NCI-H345 (cell line): ENCODE data around the gene PIP5K1A.
"Not testable (repeated sequence)": the region's sequence is repeated elsewhere in the genome, so short reads cannot be mapped to it uniquely, and the experiment has no call there.

ENCODE experiments used
- DNase-seq: peaks from one replicate; lab custom pipeline; 2025; lab: John Stamatoyannopoulos, UW

PIP5K1A gene

GRCh38 chr1:151193304-151193703 lies 5.0 kb upstream of the PIP5K1A start:
- DNase-seq, result no peak

- no peak for DNase-seq
Measured at GRCh38 chr1:151193856-151194255, 4.5 kb upstream of the PIP5K1A start.

- DNase-seq, result not testable (repeated sequence)
Measured at GRCh38 chr1:151194894-151195594, 3.3 kb upstream of the PIP5K1A start.

GRCh38 chr1:151196292-151196800 lies 2.0 kb upstream of the PIP5K1A start:
- peak; percentile 94 for DNase-seq

GRCh38 chr1:151197863-151198253 lies 494 bp upstream of the PIP5K1A start:
- peak; percentile 79 for DNase-seq

GRCh38 chr1:151199873-151200581 lies 1.7 kb downstream of the PIP5K1A start:
- no peak for DNase-seq

GRCh38 chr1:151205381-151205965 lies 7.1 kb downstream of the PIP5K1A start:
- not testable (repeated sequence) for DNase-seq

- no peak for DNase-seq
Measured at GRCh38 chr1:151210830-151211229, 12.5 kb downstream of the PIP5K1A start.

- no peak for DNase-seq
Measured at GRCh38 chr1:151211972-151212705, 13.8 kb downstream of the PIP5K1A start.

- DNase-seq, result no peak
Measured at GRCh38 chr1:151213560-151213959, 15.2 kb downstream of the PIP5K1A start.

- DNase-seq, result no peak
Measured at GRCh38 chr1:151221616-151222015, 23.3 kb downstream of the PIP5K1A start.

GRCh38 chr1:151222130-151222529 lies 23.8 kb downstream of the PIP5K1A start:
- no peak for DNase-seq

- no peak for DNase-seq
Measured at GRCh38 chr1:151235235-151235634, 36.9 kb downstream of the PIP5K1A start.

- DNase-seq, result no peak
Measured at GRCh38 chr1:151237678-151238466, 39.5 kb downstream of the PIP5K1A start.

- no peak for DNase-seq
Measured at GRCh38 chr1:151238467-151238739, 40.1 kb downstream of the PIP5K1A start.

- no peak for DNase-seq
Measured at GRCh38 chr1:151242442-151242841, 44.1 kb downstream of the PIP5K1A start.

GRCh38 chr1:151243683-151244216 lies 45.4 kb downstream of the PIP5K1A start:
- DNase-seq, result no peak

GRCh38 chr1:151246786-151247185 lies 48.4 kb downstream of the PIP5K1A start:
- no peak for DNase-seq

GRCh38 chr1:151251656-151252470 lies 53.5 kb downstream of the PIP5K1A start:
- DNase-seq, result peak; percentile 91
